ENCODE measurements around the gene SSPN. TPM values are rescaled to one million over a fixed set of nuclear protein-coding genes. Genes with fewer than 3 reads are reported as not detected.

Gene SSPN
- total RNA-seq, 2 experiments from 2014 or later: not detected

Other genes starting within 250 kb of the SSPN start
- gene RASSF8, start 236.9 kb upstream of the SSPN start, total RNA-seq: 1 to 10 TPM; 1.0 TPM
- gene BHLHE41, start 70.5 kb upstream of the SSPN start, total RNA-seq: not detected